ENCODE data around the gene HDGFL2. TPM values are rescaled to one million over a fixed set of nuclear protein-coding genes. Genes with fewer than 3 reads are reported as not detected.
A peak's percentile ranks its signal among the peaks of the same experiment; 100 is the strongest.

Gene HDGFL2
- 86.0 TPM for polyA plus RNA-seq (2013, experiment 1 of 2; ENCODE audit: insufficient read length)
- polyA plus RNA-seq (2013, experiment 2 of 2; ENCODE audit: insufficient read length), result 67.1 TPM

DNA sequence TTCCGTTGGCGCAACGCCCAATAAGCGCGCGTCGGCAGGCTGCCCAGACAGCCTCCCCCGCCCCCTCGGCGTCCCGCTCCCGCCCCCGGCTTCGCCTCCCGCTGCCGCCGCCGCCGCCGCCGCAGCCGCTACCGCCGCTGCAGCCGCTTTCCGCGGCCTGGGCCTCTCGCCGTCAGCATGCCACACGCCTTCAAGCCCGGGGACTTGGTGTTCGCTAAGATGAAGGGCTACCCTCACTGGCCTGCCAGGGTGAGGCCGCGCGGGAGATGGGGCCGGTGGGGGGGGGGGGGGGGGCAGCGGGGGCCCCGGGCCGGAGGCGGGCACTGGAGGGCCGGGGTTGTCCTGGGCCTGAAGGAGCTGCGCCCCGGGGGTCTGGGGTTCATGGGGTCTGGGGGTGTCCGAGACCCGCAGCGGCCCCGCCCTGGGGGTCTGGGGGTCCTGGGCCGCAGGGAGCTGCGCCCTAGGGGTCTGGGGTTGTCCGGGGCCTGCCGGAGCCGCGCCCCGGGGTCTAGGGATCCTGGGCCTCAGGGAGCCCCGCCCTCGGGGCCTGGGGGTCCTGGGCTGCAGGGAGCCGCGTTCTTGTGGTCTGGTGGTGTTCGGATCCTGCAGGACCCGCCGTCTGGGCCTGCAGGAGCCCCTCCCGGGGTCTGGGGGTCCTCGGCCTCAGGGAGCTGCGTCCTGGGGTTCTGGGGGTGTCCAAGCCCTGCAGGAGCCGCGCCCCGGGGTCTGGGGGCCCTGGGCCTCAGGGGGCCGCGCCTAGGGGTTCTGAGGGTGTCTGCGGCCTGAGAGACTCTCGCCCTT is at the start of gene HDGFL2:
TSS of gene HDGFL2 (plus strand) at position 124 of the 801 bp plus-strand sequence. CDS start at position 178, 54 bp downstream.
- no peak for DNase-seq

DNA sequence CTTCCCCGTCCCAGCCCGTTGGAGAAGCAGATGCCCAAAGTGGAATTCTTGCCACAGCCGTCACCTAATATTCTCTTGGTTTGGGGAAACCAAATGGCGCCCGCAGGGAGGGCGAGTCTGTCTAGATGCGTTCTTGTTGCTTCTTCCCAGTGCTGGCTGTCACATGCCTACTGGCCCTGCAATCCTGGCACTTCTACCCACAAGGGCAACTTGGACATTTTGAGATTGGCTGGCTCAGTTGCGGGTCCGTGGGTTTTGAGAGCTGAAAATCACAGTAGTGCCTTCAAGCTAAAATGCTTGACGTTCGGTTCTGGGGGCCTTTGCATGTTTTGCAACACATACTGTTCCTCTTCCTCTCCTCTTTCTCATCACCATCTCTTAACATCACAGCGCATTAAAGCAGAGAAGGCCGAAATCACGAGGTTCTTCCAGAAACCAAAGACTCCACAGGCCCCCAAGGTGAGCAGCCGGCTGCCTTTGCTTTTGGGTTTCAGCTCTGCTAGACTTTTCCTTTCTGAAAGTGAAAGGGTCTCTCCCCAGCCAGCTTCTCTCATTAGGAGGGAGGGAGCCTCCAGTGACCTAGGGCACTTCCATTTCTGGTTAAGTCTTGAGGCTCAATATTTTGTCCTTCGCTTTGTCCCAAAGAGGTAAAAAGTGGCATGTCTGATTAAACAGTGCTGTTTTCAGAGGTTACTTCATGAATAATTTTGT is 48.5 kb upstream of the HDGFL2 start:
- DNase-seq, result no peak

DNA sequence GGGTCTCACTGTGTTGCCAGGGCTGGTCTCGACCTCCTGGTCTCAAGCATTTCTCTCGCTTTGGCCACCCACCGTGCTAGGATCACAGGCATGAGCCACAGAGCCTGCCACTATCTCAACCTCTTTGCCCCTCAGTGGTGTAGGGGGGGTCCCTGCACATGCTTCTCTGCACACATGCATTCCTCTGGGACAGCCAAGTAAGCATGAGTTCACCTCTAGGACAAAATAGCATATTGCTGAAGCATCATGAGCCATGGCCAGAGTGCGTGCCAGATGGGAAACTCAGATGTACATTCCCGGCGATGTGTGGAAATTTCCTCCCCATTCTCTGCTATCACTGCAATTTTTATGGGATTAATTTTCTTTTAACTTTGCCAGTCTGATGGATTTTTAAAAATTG is 46.6 kb upstream of the HDGFL2 start:
- DNase-seq, result peak; percentile 85

DNA sequence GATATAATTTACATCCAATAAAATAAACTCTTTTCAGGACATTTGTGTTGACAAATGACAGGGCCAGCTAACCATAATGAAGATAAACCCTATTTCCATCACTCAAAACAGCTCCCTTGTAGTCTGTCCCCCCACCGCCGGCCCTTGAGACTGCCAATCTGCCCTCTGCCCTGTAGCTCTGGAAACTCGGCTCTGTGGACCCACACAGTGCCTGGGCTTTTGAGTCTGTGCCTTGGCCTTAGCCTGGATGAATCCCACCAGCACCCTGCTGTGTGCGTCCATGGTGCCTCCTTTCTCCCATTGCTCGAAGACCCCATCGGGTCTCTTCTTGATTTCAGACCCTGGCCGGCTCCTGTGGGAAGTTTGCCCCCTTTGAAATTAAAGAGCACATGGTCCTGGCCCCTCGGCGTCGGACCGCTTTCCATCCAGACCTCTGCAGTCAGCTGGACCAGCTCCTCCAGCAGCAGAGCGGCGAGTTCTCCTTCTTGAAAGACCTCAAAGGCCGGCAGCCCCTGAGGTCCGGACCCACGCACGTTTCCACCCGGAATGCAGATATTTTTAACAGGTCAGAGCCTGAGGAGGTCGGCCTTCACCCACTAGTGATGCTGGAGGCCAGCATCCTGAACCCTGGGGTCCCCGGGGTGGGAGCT is 43.6 kb upstream of the HDGFL2 start:
- no peak for DNase-seq

DNA sequence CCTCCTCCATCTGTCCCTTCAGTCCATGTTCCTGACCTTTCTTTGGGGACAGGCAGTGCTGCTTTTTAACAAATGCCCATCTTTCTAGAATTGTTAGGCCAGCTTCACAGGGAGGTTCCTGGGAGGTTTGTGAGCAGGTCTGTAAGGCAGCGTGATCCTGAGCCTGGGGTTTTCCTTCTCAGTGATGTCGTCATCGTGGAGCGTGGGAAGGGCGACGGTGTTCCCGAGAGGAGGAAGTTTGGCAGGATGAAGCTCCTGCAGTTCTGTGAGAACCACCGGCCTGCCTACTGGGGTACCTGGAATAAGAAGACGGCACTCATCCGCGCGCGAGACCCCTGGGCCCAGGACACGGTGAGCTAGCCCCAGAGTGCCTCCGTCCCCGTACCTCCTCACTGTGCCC is 42.8 kb upstream of the HDGFL2 start:
- DNase-seq, result no peak

DNA sequence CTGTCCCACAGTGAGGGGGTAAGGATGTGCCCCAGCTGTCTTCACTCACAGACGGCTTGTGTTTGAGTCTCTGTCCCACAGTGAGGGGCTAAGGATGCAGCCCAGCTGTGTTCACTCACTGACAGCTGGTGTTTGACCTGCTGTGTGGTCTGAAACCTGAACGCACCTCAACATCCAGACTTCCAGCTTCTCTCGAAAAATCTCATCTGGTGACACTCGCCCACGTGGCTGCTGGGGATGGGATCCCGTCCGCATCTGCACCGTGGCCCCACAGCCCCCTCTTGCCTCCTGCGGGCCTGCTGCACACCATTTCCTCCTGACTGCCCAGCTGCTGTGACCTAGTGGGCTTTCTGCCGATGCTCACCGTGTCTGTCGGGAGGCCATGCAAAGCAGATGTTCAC is 42.3 kb upstream of the HDGFL2 start:
- DNase-seq, result no peak

DNA sequence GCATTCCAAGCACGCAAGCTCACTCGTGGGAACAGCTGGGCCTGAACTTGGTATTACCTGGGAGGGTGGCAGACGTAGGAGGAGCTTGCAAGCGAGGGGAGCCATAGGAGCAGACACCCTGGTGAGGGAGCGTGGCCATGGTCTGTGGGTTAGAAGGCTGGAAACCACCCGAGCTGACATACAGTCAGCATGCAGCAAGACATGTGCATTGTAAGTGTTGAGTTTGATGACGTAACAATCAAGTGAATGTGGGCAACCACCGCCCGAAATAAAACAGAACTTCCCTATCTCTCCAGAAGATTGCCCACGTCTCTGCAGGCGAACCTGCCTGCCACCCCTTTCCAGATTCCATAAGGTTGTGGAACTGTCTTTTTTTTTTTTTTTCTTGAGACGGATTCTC is 41.3 kb upstream of the HDGFL2 start:
- DNase-seq, result no peak

DNA sequence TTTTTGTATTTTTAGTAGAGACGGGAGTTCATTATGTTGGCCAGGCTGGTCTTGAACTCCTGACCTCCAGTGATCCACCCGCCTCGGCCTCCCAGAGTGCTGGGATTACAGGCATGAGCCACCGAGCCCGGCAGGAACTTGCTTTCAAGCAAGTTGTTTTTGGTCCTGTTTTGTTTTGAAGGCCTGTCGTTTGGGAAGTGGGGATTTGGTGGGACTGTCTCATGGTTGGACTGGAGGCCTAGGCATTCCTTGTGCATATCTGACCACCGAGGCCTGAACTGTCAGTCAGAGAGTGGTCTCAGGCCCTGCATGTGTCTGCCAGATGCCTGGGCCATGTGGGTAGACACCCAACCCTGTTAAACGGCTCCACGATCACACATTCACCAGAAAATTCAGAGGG is 40.8 kb upstream of the HDGFL2 start:
- DNase-seq, result no peak

DNA sequence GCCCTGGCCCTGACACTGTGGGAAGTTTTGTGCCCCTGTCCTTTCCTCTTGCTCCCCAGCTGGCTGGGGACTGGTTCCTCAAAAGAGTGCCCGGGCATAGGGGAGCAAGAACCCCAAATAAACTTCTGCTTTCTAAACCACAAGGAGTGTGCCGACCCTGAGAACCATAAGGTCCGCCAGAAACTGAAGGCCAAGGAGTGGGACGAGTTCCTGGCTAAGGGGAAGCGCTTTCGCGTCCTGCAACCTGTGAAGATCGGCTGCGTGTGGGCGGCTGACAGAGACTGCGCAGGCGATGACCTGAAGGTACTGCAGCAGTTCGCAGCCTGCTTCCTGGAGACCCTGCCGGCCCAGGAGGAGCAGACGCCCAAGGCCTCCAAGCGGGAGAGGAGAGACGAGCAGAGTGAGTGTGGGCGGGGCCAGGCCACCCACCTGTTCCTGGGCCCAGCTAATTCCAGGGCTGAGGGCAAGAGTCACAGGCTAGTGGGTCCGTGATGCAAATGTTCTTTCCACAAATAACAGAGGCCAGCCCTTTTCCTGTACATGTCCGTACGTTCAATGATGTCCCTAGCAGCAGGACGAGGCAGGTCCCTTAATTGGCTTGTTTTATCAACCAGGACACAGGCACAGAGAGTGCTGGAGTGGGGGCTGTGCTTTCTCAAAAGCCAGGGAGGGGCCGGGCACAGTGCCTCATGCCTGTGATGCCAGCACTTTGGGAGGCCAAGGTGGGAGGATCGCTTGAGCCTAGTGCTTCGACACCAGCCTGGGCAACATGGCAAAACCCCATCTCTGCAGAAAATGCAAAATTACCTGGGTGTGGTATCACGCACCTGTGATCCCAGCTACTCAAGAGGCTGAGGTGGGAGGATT is 40.1 kb upstream of the HDGFL2 start:
- no peak for DNase-seq

DNA sequence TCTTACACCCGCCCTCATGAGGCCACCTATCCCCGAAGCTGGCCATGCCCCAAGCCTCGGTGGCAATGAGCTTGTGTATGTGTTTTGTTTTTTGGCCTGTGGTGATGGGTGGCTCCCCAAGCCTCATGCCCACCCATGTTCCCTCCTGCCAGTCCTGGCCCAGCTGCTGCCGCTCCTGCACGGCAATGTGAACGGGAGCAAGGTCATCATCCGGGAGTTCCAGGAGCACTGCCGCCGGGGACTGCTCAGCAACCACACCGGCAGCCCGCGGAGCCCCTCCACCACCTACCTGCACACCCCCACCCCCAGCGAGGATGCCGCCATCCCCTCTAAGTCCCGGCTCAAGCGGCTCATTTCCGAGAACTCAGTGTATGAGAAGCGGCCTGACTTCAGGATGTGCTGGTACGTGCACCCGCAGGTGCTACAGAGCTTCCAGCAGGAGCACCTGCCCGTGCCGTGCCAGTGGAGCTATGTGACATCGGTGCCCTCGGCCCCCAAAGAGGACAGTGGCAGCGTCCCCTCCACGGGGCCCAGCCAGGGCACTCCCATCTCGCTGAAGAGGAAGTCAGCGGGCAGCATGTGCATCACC is 39.1 kb upstream of the HDGFL2 start:
- DNase-seq, result no peak

DNA sequence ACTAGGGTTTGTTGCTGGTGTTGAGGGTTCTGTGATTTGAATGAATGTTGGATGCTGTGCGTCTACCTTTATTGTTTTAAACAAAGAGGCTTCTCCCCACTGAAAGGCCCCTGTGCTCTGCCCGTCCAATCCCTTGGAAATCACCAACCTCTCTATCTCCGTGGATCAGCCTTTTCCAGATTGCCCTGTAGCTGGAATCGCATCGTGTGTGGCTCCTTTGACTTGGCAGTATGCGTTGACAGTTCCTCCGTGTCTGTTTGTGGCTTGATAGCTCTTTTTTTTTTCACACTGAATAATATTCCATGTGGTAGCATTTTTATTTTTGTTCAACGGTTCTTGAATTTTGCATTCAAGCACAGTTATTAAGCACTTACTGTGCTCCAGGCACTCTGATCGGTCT is 37.7 kb upstream of the HDGFL2 start:
- no peak for DNase-seq

DNA sequence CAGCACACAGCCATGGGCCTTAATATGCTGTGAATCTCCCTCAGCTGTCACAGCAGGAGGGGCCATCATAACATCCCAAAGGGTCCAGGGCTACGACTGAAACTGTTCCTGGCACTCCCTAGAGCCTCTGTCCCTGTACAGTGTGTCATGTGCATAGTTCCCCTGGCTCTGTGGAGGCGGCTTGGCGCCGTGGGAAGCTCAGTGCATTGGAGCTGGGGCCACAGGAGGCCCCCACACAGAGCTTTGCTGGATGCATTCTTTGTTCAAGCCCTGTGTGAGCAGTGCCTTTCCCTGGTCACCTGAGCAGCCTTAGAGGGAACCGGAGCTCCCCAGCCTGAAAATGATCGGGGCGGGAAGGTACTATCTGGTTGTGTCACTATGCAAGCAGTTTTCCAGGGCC is 35.9 kb upstream of the HDGFL2 start:
- DNase-seq, result no peak

DNA sequence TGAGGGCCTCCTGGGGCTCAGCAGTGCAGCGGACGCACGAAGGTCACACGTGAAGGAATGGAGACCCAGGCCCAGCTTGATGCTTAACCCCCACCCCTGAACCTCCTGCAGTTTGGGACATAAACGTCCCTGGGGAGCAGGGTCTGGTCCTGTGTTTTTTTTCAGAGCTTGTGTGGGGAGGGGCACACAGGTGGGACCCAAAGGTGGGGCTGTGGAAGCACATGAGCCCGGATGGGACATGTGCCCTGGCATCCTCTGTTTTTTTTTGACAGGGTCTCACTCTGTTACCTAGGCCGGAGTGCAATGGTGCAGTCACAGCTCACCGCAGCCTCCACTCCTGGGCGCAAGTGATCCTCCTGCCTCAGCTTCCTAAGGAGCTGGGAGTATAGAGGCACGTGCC is 35.0 kb upstream of the HDGFL2 start:
- DNase-seq, result no peak

DNA sequence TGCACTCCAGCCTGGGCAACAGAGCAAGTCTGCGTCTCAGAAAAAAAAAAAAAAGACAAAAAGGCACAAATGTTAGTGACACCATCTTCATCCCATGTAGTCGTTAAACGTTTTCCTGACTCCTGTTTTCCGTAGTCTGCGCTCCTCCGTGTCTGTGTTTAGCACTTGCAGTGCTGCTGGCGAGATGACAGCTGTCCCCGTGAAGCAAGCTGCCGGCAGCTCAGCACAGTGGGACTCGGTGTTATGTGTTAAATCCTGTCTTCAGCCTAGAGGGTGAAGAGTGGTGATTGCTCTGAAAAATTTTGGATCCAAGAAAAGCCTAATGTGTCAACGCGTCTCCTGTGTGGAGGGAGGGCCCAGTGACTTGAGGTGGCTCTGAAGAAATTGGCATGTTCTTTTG is 32.9 kb upstream of the HDGFL2 start:
- no peak for DNase-seq

DNA sequence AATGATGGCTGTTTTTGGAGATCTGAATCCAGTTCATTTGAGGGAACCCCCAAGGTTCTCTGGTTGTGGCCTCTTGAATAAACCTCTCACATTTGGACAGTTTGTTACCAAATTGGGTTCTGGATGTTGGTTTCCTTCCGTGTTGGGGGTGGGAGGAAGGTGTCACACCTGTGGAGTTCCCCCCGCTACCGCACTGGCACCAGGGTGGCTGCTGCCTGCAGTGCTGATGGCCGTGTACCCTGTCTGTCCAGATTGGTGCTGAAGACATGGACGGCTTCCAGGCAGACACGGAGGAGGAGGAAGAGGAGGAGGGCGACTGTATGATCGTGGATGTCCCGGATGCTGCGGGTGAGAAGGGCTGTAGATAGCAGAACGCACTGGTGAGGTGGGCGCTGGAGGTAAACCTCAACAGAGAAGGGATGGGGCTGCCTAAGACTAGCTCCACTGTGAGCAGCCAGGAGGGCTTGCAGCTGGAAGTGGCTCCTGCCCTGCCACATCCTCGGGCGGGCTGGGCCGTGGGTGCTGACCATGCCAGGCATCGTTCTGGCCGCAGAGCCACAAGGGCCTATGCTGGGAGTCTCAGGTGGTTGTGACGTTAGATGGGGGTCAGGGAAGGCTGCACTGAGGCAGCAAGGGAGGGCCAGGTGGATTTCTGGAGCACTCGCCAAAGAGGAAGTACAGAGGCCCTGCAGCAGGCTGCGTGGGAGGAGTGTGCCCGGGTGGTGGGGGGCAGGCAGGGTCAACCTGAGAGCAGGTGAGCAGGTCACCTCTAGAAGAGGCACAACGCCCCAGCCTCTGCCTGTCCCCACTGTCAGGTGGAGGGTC is 29.9 kb upstream of the HDGFL2 start:
- no peak for DNase-seq

DNA sequence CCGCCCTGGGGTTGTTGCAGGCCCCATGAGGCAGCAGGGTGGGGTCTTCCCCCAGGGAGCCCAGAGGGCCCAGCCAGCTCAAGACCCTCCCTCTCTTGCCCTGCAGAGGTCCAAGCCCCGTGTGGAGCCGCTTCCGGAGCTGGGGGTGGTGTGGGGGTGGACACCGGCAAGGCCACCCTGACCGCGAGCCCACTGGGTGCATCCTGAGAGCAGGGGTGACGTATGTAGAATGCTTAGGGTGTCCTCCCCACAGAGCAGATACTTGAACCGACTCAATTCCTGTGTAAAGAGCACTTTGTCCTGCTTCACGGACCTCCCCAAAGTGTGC is 29.3 kb upstream of the HDGFL2 start:
- no peak for DNase-seq

DNA sequence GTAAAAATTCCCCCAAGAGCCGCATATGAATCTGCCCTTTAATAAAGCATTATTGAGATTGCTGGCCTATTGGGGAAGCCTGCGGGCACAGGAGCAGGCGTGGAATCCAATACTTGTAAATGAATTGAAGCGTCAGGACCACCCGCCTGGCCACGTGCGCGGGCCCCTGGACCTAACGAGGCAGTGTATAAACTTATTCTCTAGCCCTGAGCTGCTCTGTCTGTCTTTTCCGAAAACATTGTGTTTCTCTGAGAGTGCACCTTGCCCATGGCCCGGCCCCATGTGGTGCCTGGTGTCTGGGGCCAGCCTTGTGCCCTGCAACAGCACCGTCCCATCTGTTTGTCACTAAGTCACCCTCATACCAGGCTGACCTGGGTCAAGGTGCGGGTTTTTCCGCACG is 28.9 kb upstream of the HDGFL2 start:
- DNase-seq, result no peak

DNA sequence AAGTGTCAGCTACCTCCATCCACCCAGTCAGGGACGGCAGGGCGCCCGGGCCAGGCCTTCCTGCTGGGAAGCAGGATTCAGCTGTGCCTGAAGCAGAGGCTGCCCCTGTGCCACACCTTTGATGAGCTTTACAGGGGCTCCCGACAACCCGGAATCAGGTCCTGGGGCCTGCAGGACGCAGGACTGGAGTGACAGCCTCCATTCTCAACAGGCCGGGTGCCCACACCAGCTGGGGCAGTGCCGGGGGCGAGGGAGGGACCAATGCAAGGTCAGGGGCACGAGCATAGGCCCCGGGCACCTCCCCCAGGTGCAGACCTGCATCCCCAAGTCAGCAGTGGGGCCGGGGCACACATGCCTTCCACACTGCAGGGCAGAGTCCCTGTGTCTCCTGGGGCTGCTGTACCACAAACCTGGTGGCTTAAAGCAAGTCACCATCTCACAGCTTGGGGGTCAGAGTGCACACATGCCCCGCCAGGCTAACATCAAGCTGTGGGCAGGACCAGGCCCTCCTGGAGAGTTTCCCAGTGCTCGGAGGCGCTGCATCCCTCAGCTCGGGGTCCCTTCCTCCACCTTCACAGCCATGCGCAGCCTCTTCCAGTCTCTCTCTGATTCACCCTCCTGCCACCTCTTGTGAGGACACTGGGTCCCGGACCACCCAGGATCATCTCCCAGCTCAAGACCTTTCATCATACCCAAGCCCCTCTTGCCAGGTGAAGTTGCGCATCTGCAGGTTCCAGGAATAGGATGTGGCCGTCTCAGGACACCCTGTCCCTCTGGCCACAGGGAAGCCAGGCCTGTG is 27.9 kb upstream of the HDGFL2 start:
- no peak for DNase-seq

DNA sequence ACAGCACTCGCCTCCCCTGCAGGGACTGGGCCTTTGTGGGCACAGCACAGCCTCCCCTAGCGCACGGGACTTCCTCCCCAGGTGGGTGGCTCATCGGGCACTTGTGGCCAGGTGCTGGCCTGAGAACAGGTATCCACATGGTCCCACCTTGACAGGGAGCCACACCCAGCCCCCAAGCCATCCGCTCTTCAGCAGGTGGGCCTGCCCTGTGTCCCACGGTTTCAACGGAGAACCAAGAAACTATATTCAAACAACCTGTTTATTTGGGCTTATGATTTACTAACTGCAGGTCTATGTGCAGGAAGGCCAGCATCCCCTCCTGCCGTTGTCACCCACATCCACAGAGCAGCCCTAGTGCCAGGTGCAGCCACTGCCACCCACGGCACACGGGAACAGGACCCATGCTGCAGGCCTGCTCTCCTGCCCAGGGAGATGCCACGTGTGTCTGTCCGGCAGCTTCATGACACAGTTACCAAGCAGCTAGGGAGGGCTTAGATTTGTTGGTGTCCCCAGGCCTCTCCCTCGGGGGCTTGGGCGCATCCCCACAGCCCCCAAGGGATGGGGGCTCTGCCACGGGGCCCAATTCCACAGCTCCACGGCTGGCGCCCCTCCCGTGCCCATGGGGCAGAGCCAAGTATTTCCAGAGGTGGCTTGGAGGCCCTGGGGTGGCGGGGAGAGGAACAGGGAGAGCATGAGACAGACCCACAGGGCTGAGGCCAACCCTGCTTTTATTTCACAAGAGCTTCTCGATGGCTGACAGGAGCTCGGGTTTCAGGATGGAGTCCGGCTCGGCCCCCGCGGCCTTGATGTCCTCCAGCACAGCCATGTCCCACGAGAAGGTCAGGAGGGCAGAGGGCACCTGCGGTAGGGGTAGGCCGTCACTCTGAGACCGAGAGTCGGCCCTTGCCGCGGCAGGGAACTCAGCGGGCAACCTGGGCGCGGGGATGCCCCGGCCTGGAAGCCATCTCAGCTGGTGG is 27.0 kb upstream of the HDGFL2 start:
- no peak for DNase-seq
